SU-DHL-6 (cell line): ENCODE data around the gene CASP10.

Source experiments
- H2AFZ ChIP-seq: fragments of 200-600 bp; sonication (generic); 2 replicates; pipeline ENCODE4 v1.6.1; 2014; ENCODE audit warnings: low read depth, mild to moderate bottlenecking, moderate library complexity, mixed read lengths, antibody characterized with exemption, low read length; ENCODE audit not compliant: severe bottlenecking
- H3F3A ChIP-seq: fragments of 200-600 bp; shearing (Covaris generic); 2 replicates; pipeline ENCODE4 v1.6.0; 2016; ENCODE audit warnings: antibody characterized with exemption, mild to moderate bottlenecking; ENCODE audit not compliant: insufficient read depth
- H3K27ac ChIP-seq: fragments of 200-600 bp; sonication (generic); 2 replicates; pipeline ENCODE4 v1.5.1; 2016; ENCODE audit warnings: low read depth, mild to moderate bottlenecking, low read length, moderate library complexity, mixed read lengths
- H3K27me3 ChIP-seq: fragments of 200-600 bp; sonication (generic), shearing (Covaris generic); 2 replicates; pipeline ENCODE4 v1.6.0; 2014; ENCODE audit warnings: mild to moderate bottlenecking, low read length
- H3K36me3 ChIP-seq: fragments of 200-600 bp; sonication (generic); 2 replicates; pipeline ENCODE4 v1.6.1; 2014; ENCODE audit warnings: mild to moderate bottlenecking, low read length, mixed read lengths
- H3K4me2 ChIP-seq: fragments of 300-600, 200-600 bp; shearing (Covaris generic), sonication (generic); 2 replicates; pipeline ENCODE4 v1.6.0; 2014; ENCODE audit warnings: low read length, low read depth, mild to moderate bottlenecking; ENCODE audit not compliant: poor library complexity, severe bottlenecking
- H3K4me3 ChIP-seq: fragments of 200-600 bp; sonication (generic); 2 replicates; pipeline ENCODE4 v1.5.1; 2014; ENCODE audit warnings: antibody characterized with exemption, low read length, mild to moderate bottlenecking, mixed read lengths; ENCODE audit not compliant: insufficient read depth, poor library complexity, severe bottlenecking
- H3K79me2 ChIP-seq: fragments of 200-600 bp; sonication (generic); 2 replicates; pipeline ENCODE4 v1.6.1; 2014; ENCODE audit warnings: mild to moderate bottlenecking, low read length, moderate library complexity; ENCODE audit not compliant: insufficient read depth
- H3K9ac ChIP-seq: fragments of 200-600 bp; sonication (generic); 2 replicates; pipeline ENCODE4 v1.7.0; 2014; ENCODE audit warnings: mild to moderate bottlenecking, low read length
- H3K9me2 ChIP-seq: fragments of 200-600 bp; sonication (generic); replicated peaks from 2 replicates; pipeline ENCODE4 v1.6.1; 2014; ENCODE audit warnings: low read length; ENCODE audit not compliant: insufficient read depth
- H3K9me3 ChIP-seq: fragments of 200-600 bp; sonication (generic); 2 replicates; pipeline ENCODE4 v1.6.1; 2014; ENCODE audit warnings: low read length, mixed read lengths; ENCODE audit not compliant: insufficient read depth
- H4K20me1 ChIP-seq: fragments of 200-600 bp; sonication (generic); 2 replicates; pipeline ENCODE4 v1.6.1; 2014; ENCODE audit warnings: low read depth, mild to moderate bottlenecking, antibody characterized with exemption, low read length, moderate library complexity, mixed read lengths
- CTCF ChIP-seq: fragments of 200-600 bp; sonication (generic); IDR thresholded peaks from one replicate; pipeline ENCODE4 v1.5.1; 2017; ENCODE audit warnings: antibody characterized with exemption, mild to moderate bottlenecking, low read length, moderate library complexity; ENCODE audit not compliant: insufficient read depth, poor library complexity, severe bottlenecking
- EZH2phosphoT487 ChIP-seq: fragments of 200-600 bp; sonication (generic), shearing (Covaris generic); conservative IDR thresholded peaks from 2 replicates; pipeline ENCODE4 v1.6.1; 2018; ENCODE audit warnings: mild to moderate bottlenecking, antibody characterized with exemption, low read length, moderate library complexity, mixed read lengths

CASP10 gene

GRCh38 chr2:201154615-201155399 lies 28.1 kb upstream of the CASP10 start:
- Histone ChIP-seq H3K27ac (no peak overlapping the region), H3K9me3 (no peaks in the 10 kb centered on the region), H3K9me2 (no peaks in the 10 kb centered on the region), H2AFZ (no peak overlapping the region), H3K27me3 (no peaks in the 10 kb centered on the region), H3K4me3 (no peak overlapping the region), H3K36me3 (no peaks in the 10 kb centered on the region), H4K20me1 (no peaks in the 10 kb centered on the region), H3K79me2 (no peaks in the 10 kb centered on the region), H3F3A (no peaks in the 10 kb centered on the region), H3K4me2 (no peak overlapping the region), H3K9ac (no peak overlapping the region)
- TF ChIP-seq CTCF: no peak
- TF ChIP-seq EZH2phosphoT487: no peak

GRCh38 chr2:201156036-201156435 lies 26.9 kb upstream of the CASP10 start:
- no peaks in the 10 kb centered on the region for H3K27me3 ChIP-seq
- H3K27ac ChIP-seq: no peak overlapping the region
- H3F3A ChIP-seq: no peaks in the 10 kb centered on the region
- no peak for TF ChIP-seq CTCF
- no peak for TF ChIP-seq EZH2phosphoT487
- H3K79me2 ChIP-seq: no peaks in the 10 kb centered on the region
- H2AFZ ChIP-seq: no peak overlapping the region
- H3K36me3 ChIP-seq: no peaks in the 10 kb centered on the region
- H4K20me1 ChIP-seq: no peaks in the 10 kb centered on the region
- H3K9ac ChIP-seq: no peak overlapping the region
- H3K4me2 ChIP-seq: no peak overlapping the region
- no peak overlapping the region for H3K4me3 ChIP-seq
- no peaks in the 10 kb centered on the region for H3K9me2 ChIP-seq
- H3K9me3 ChIP-seq: no peaks in the 10 kb centered on the region

- H3K79me2 ChIP-seq: no peaks in the 10 kb centered on the region
- H3K9me3 ChIP-seq: no peaks in the 10 kb centered on the region
- H3K27ac ChIP-seq: no peak overlapping the region
- no peaks in the 10 kb centered on the region for H3F3A ChIP-seq
- no peak for TF ChIP-seq CTCF
- TF ChIP-seq EZH2phosphoT487: no peak
- H3K36me3 ChIP-seq: no peaks in the 10 kb centered on the region
- H3K9me2 ChIP-seq: no peaks in the 10 kb centered on the region
- H2AFZ ChIP-seq: no peak overlapping the region
- H3K4me3 ChIP-seq: no peak overlapping the region
- H3K4me2 ChIP-seq: no peak overlapping the region
- H3K9ac ChIP-seq: no peak overlapping the region
- H4K20me1 ChIP-seq: no peaks in the 10 kb centered on the region
- no peaks in the 10 kb centered on the region for H3K27me3 ChIP-seq
Measured at GRCh38 chr2:201156640-201157039, 26.3 kb upstream of the CASP10 start.
